Glutamatergic neuron (in vitro differentiated cells): Measurements from ENCODE around the gene MYBBP1A. TPM values are rescaled to one million over a fixed set of nuclear protein-coding genes. Genes with fewer than 3 reads are reported as not detected.

Experiments used
- DNase-seq: peaks from one replicate; pipeline ENCODE4 v3.0.0; 2022
- H3K27ac Mint-ChIP-seq: one replicate; pipeline ENCODE4 v1.8.0; 2020; ENCODE audit warnings: mild to moderate bottlenecking, mixed read lengths, inconsistent platforms; ENCODE audit not compliant: unreplicated experiment
- H3K27me3 Mint-ChIP-seq: one replicate; pipeline ENCODE4 v1.8.0; 2020; ENCODE audit warnings: mild to moderate bottlenecking, moderate library complexity, mixed read lengths, inconsistent platforms; ENCODE audit not compliant: unreplicated experiment
- H3K36me3 Mint-ChIP-seq: one replicate; pipeline ENCODE4 v1.8.0; 2020; ENCODE audit warnings: mild to moderate bottlenecking, mixed read lengths, inconsistent platforms; ENCODE audit not compliant: unreplicated experiment
- H3K4me1 Mint-ChIP-seq: one replicate; pipeline ENCODE4 v1.8.0; 2020; ENCODE audit warnings: mild to moderate bottlenecking, low read depth, mixed read lengths, inconsistent platforms; ENCODE audit not compliant: unreplicated experiment
- H3K4me3 Mint-ChIP-seq: one replicate; pipeline ENCODE4 v1.8.0; 2020; ENCODE audit warnings: mild to moderate bottlenecking, mixed read lengths, inconsistent platforms; ENCODE audit not compliant: unreplicated experiment
- H3K9me3 Mint-ChIP-seq: one replicate; pipeline ENCODE4 v1.8.0; 2020; ENCODE audit warnings: mild to moderate bottlenecking, moderate library complexity, mixed read lengths, inconsistent platforms; ENCODE audit not compliant: unreplicated experiment
- CTCF ChIP-seq: fragments of 200-600 bp; sonication (generic); IDR thresholded peaks from one replicate; pipeline ENCODE4 v1.5.0; 2021; ENCODE audit not compliant: partially characterized antibody, unreplicated experiment
- total RNA-seq: library from RNA; stranded (reverse); fragmentation: NEBNext Ultra II Directional; extraction: Animal tissue kit (Norgen Biotek cat#: 25700); gene quantifications from one replicate; pipeline ENCODE4 v1.2.1, GENCODE V29; 2021; ENCODE audit not compliant: unreplicated experiment

Gene MYBBP1A
- total RNA-seq, 1 donor from 2014 or later: 44.8 TPM

GRCh38 chr17:4514779-4515178 is 40.4 kb downstream of the MYBBP1A start:
- no peak overlapping the region for H3K4me3 Mint-ChIP-seq
- TF ChIP-seq CTCF: no peak
- peaks cover 16% of the 10 kb centered on the region for H3K4me1 Mint-ChIP-seq
- no peak overlapping the region for H3K27ac Mint-ChIP-seq
- H3K9me3 Mint-ChIP-seq: peaks cover 8% of the 10 kb centered on the region
- peaks cover 5% of the 10 kb centered on the region for H3K36me3 Mint-ChIP-seq
- H3K27me3 Mint-ChIP-seq: peaks cover 15% of the 10 kb centered on the region
- DNase-seq: no peak

DNA sequence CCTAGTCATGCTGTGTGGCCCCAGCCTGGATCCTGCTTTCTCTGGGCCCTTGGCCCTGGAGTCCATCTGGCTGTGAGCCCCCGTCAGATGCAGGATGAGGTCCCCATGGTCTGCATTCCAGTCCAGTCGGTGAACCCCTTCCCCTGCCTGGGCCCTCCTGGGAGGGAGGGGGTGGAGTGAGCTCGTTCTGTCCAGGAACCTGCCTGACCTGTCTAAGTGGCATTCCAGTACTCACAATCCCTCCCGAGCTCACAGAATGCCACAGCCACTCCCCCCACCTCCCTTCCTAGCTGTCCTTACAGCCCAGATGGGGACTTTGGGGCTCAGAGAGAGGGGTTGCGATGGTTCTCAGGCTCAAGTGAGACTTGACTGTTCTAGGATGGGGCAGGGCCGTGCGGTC is 41.0 kb downstream of the MYBBP1A start:
- Mint-ChIP-seq H3K36me3 (peaks cover 5% of the 10 kb centered on the region), H3K4me1 (peaks cover 16% of the 10 kb centered on the region), H3K27me3 (peaks cover 15% of the 10 kb centered on the region), H3K27ac (no peak overlapping the region), H3K4me3 (no peak overlapping the region), H3K9me3 (peaks cover 8% of the 10 kb centered on the region)
- no peak for TF ChIP-seq CTCF
- DNase-seq: no peak

GRCh38 chr17:4513113-4514032 is 41.8 kb downstream of the MYBBP1A start:
- Mint-ChIP-seq H3K4me3 (no peak overlapping the region), H3K27ac (no peak overlapping the region), H3K4me1 (peaks cover 20% of the 10 kb centered on the region), H3K36me3 (peaks cover 5% of the 10 kb centered on the region), H3K27me3 (peaks cover 14% of the 10 kb centered on the region), H3K9me3 (peaks cover 8% of the 10 kb centered on the region)
- no peak for DNase-seq
- no peak for TF ChIP-seq CTCF

DNA sequence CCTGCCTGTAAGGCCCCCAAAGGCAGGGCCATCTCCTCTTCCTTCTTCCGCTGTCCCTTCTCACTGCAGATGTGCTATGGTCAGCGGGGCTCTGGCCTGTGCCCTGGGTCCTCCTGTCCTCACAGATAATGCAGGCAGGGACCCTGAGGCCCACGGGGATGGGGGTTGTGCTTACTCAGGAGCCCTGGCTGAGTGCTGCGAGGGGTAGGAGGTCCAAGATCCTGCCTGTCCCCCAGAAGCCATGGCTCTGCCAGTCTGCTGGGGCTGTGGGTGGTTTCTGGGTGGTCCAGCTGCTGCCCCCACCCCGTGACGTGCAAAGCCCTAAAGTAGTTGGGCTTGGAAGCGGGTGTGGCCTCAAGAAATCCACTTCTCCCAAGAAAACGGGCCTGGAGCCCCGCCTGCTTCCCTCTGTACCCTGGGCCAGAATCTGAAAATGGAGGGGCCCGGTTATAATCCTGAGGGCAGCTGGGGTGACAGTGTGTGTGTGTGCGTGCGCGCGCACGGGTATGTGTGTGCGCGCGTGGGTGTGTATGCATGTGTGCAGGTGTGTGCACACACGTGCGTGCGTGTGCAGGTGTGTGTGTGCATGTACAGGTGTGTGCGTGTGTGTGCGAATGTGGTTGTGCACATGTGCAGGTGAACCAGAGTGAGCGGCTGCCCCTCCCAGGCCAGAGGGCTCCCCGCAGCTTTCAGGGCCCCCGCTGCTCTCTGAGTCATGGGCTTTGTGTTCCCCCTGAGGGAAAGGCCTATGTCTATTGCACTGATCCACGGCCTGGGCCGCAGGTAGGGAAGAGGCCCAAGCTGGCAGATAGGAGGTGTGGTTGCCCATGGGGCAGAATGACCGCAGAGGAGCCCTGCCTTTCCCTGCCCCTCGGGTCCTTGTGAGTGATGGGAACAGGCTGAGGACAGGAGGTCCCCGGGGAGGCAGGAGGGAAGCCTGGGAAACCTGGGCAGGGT is 42.8 kb downstream of the MYBBP1A start:
- Mint-ChIP-seq H3K4me3 (no peak overlapping the region), H3K9me3 (peaks cover 4% of the 10 kb centered on the region), H3K27ac (no peak overlapping the region), H3K36me3 (no peaks in the 10 kb centered on the region), H3K4me1 (peaks cover 20% of the 10 kb centered on the region), H3K27me3 (peaks cover 14% of the 10 kb centered on the region)
- TF ChIP-seq CTCF: no peak
- no peak for DNase-seq
